BLaER1 (cell line): Measurements from ENCODE around the gene FOXD4L4.
"Not testable (repeated sequence)": the region's sequence is repeated elsewhere in the genome, so short reads cannot be mapped to it uniquely, and the experiment has no call there.

Experiments used
- H3K27ac ChIP-seq: shearing (Covaris generic); formaldehyde crosslinking; 2 replicates; pipeline ENCODE4 v1.8.1; 2022
- H3K27me3 ChIP-seq: shearing (Covaris generic); formaldehyde crosslinking; 2 replicates; pipeline ENCODE4 v1.8.1; 2022
- H3K36me3 ChIP-seq: shearing (Covaris generic); formaldehyde crosslinking; 2 replicates; pipeline ENCODE4 v1.8.1; 2022
- H3K4me1 ChIP-seq: shearing (Covaris generic); formaldehyde crosslinking; 2 replicates; pipeline ENCODE4 v1.8.1; 2022
- H3K4me2 ChIP-seq: shearing (Covaris generic); formaldehyde crosslinking; 2 replicates; pipeline ENCODE4 v1.8.1; 2022
- H3K4me3 ChIP-seq: shearing (Covaris generic); formaldehyde crosslinking; 2 replicates; pipeline ENCODE4 v1.8.1; 2022
- H3K9ac ChIP-seq: shearing (Covaris generic); formaldehyde crosslinking; 2 replicates; pipeline ENCODE4 v1.8.1; 2022
- H3K9me3 ChIP-seq: shearing (Covaris generic); formaldehyde crosslinking; 2 replicates; pipeline ENCODE4 v1.8.1; 2022
- H4K20me1 ChIP-seq: shearing (Covaris generic); formaldehyde crosslinking; 2 replicates; pipeline ENCODE4 v1.8.1; 2022

The FOXD4L4 gene

DNA sequence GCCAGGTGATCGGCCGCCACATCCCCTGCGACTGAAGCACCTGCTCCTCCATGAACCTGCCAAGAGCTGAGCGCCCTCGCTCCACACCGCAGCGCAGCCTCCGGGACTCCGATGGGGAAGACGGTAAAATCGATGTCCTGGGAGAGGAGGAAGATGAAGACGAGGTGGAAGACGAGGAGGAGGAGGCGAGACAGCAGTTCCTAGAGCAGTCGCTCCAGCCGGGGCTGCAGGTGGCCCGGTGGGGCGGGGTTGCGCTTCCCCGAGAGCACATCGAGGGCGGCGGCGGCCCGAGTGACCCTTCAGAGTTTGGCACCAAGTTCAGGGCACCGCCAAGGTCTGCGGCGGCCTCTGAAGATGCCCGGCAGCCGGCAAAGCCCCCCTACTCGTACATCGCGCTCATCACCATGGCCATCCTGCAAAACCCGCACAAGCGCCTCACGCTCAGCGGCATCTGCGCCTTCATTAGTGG is at the start of gene FOXD4L4:
TSS of gene FOXD4L4 (plus strand) at position 51 of the 469 bp plus-strand sequence. CDS start at position 51, 0 bp downstream.
- H3K27ac ChIP-seq, H3K4me3 ChIP-seq, H4K20me1 ChIP-seq, H3K4me1 ChIP-seq, H3K9me3 ChIP-seq, H3K4me2 ChIP-seq, H3K9ac ChIP-seq, H3K27me3 ChIP-seq, H3K36me3 ChIP-seq: not testable (repeated sequence)

DNA sequence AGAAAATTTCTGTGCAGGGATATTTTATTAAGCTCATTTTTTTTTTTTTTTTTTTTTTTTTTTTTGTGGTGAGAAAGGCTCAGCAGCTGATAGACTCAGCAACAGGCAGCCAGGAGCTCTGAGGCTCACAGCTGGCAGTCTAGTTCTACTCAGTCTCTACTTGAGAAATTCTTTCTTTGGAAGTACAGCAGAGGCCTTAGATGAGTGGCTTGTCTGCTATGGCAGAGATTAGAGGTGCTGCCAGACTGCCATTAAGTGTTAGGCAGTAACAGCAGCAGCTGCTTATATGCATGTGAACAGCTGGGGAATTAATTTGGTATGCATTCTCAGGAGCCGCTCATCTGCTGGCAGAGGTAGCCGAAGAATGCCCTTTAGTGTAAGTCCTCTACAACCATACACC is 33.4 kb upstream of the FOXD4L4 start:
- H3K4me1 ChIP-seq, H3K9me3 ChIP-seq, H3K36me3 ChIP-seq, H3K27me3 ChIP-seq, H3K4me3 ChIP-seq, H3K4me2 ChIP-seq, H3K9ac ChIP-seq, H4K20me1 ChIP-seq, H3K27ac ChIP-seq: not testable (repeated sequence)

DNA sequence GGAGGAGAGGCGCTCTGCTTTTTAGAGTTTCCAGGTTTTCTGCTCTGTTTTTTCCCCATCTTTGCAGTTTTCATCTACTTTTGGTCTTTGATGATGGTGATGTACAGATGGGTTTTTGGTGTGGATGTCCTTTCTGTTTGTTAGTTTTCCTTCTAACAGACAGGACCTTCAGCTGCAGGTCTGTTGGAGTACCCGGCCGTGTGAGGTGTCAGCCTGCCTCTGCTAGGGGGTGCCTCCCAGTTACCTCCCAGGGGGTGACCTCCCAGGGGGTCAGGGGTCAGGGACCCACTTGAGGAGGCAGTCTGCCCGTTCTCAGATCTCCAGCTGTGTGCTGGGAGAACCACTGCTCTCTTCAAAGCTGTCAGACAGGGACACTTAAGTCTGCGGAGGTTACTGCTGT is 22.5 kb upstream of the FOXD4L4 start:
- H3K4me1 ChIP-seq, H3K27ac ChIP-seq, H3K9ac ChIP-seq, H3K9me3 ChIP-seq, H3K4me3 ChIP-seq, H3K36me3 ChIP-seq, H3K4me2 ChIP-seq, H4K20me1 ChIP-seq, H3K27me3 ChIP-seq: not testable (repeated sequence)

DNA sequence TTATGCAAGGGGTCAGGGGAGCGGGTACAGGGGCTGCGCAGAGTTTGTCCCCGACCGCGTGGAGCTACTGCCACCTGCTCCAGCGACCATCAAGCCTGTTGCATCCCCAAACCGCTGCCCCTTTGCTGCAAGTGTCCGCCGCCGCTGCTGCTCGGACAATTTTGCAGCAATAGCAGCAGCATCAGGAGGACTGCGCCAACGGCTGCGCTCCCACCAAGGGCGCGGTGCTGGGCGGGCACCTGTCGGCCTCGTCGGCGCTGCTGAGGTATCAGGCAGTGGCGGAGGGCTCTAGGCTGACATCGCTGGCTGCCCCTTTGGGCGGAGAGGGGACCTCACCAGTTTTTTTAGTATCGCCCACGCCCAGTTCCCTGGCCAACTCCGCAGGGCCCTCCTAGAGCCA is 1.2 kb downstream of the FOXD4L4 start:
- not testable (repeated sequence) for H3K4me1 ChIP-seq, H3K9ac ChIP-seq, H3K36me3 ChIP-seq, H3K9me3 ChIP-seq, H3K4me3 ChIP-seq, H3K4me2 ChIP-seq, H3K27me3 ChIP-seq, H4K20me1 ChIP-seq, H3K27ac ChIP-seq
